ENCODE results near the gene KRTAP10-3.
A peak's percentile ranks its signal among the peaks of the same experiment; 100 is the strongest.
"Not testable (repeated sequence)": the region's sequence is repeated elsewhere in the genome, so short reads cannot be mapped to it uniquely, and the experiment has no call there.

The KRTAP10-3 gene

DNA sequence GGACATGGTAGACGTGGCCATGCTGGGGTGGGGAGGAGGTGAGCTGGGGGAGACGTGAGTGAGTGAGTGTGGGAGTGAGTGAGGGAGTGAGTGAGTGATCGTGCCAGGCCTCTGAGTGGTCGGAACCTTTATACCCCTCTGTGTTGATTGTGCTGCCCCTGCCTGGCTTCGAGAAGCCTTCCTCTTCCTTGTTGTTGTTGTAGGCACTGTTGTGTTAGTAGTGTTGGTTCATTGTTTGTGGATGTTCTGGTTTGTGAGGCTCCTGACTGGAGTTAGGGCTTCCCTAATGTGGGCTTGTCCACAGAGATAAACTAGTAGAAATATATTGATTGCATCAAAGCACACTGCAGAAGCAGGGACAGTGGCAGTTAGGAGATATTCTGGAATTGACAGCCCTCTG, at the start of gene KRTAP10-3:
KRTAP10-3 (minus strand) TSS at position 101 of the 400 bp plus-strand sequence; CDS start at position 21, 80 bp downstream.
- no peak for DNase-seq
- Mint-ChIP-seq H3K4me1 (no peaks in the 10 kb centered on the region), H3K27me3 (peaks cover 39% of the 10 kb centered on the region), H3K4me3 (no peak within 1 kb of the TSS), H3K9me3 (peaks cover 20% of the 10 kb centered on the region), H3K36me3 (peaks cover 13% of the 10 kb centered on the region), H3K27ac (no peak within 1 kb of the TSS)
- CTCF ChIA-PET = no interaction called here

DNA sequence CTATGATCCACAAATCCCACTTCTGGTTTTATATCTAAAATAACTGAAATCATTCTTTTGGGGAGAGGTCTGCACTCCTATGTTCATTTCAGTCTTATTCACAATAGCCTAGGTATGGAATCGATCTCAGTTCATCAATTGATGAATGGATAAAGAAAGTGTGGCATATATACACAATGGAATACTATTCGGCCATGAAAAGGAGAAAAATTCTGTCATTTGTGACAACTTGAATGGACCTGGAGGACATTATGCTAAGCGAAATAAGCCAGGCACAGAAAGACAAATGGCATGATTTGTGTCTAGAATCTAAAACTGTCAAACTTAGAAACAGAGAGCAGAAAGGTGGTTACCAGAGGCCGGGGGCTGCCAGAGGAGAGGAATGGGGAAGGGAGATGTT, 47.9 kb upstream of the KRTAP10-3 start:
- CTCF ChIA-PET = interaction anchor here (1.1 kb wide), 1 partner anchor 40 kb away, joined by 3 read pairs; no protein-coding TSS in a partner anchor
- Mint-ChIP-seq H3K27me3 (peaks cover 39% of the 10 kb centered on the region), H3K27ac (no peak overlapping the region), H3K4me3 (no peak overlapping the region), H3K9me3 (peaks cover 31% of the 10 kb centered on the region), H3K36me3 (peaks cover 8% of the 10 kb centered on the region), H3K4me1 (no peaks in the 10 kb centered on the region)
- DNase-seq = no peak

- no peak for DNase-seq
- peaks cover 7% of the 10 kb centered on the region for H3K9me3 Mint-ChIP-seq
- no peak overlapping the region for H3K27ac Mint-ChIP-seq
- no peaks in the 10 kb centered on the region for H3K4me1 Mint-ChIP-seq
- CTCF ChIA-PET = no interaction called here
- H3K36me3 Mint-ChIP-seq = no peaks in the 10 kb centered on the region
- no peak overlapping the region for H3K4me3 Mint-ChIP-seq
- H3K27me3 Mint-ChIP-seq = peaks cover 40% of the 10 kb centered on the region
Observed at GRCh38 chr21:44603911-44604310, 45.3 kb upstream of the KRTAP10-3 start.

- peaks cover 40% of the 10 kb centered on the region for H3K27me3 Mint-ChIP-seq
Observed at GRCh38 chr21:44603109-44603875, 44.7 kb upstream of the KRTAP10-3 start.

GRCh38 chr21:44602463-44602850, 43.9 kb upstream of the KRTAP10-3 start:
- Mint-ChIP-seq H3K4me1 (no peaks in the 10 kb centered on the region), H3K36me3 (no peaks in the 10 kb centered on the region), H3K9me3 (peaks cover 6% of the 10 kb centered on the region), H3K4me3 (no peak overlapping the region), H3K27me3 (peaks cover 43% of the 10 kb centered on the region), H3K27ac (no peak overlapping the region)
- CTCF ChIA-PET = no interaction called here
- no peak for DNase-seq

More at GRCh38 chr21:44603109-44603875, 44.7 kb upstream of the KRTAP10-3 start:
- Mint-ChIP-seq H3K36me3 (no peaks in the 10 kb centered on the region), H3K4me1 (no peaks in the 10 kb centered on the region), H3K9me3 (peaks cover 6% of the 10 kb centered on the region), H3K27ac (no peak overlapping the region), H3K4me3 (no peak overlapping the region)
- no peak for DNase-seq
- CTCF ChIA-PET = no interaction called here

DNA sequence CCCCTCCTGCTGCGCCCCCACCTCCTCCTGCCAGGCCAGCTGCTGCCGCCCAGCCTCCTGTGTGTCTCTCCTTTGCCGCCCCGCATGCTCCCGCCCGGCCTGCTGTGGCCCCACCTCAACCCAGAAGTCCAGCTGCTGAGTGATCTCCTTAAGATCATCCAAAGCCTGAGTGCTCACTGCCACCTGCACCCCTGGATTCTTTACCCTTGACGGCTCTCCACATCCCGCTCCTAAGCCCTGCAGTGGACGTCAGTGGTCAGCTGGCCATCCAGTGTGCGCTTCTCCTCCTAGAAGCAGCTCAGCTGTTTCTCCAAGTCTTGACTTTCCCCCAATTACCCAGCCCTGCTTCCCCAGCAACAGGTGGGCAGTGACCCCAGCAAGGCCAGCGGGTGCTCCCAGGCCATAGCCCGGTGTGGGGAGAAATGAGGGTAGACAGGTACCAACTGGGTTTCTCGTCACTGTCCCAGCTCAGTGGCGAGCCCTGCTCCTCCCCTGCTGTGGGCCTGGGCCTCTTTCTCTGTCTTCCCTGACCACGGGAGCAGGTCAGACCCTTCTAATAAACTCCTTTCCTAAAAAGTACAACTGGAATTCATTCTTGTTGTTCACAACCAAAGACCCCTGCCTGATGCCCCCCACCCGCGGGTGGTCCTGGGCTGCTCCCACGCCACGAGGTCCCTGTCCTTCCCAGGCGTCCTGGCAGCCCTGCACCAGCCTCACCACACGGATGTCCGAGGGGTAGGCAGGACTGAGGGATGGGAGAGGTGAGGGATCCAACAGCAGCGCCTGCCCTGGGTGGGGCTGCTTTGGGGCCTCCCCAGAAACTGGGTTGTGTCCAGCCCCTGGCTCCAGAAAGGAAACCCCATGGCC, 43.2 kb upstream of the KRTAP10-3 start:
- Mint-ChIP-seq H3K27me3 (peaks cover 43% of the 10 kb centered on the region), H3K4me1 (no peaks in the 10 kb centered on the region), H3K27ac (peak overlapping the region; percentile 37), H3K9me3 (peaks cover 6% of the 10 kb centered on the region), H3K36me3 (no peaks in the 10 kb centered on the region), H3K4me3 (no peak overlapping the region)
- CTCF ChIA-PET = no interaction called here
- no peak for DNase-seq

DNA sequence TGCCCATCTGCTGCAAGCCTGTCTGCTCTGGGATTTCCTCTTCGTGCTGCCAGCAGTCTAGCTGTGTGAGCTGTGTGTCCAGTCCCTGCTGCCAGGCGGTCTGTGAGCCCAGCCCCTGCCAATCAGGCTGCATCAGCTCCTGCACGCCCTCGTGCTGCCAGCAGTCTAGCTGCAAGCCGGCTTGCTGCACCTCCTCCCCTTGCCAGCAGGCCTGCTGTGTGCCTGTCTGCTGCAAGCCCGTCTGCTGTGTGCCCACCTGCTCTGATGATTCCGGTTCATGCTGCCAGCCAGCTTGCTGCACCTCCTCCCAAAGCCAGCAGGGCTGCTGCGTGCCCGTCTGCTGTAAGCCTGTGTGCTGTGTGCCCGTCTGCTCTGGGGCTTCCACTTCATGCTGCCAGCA, 42.5 kb upstream of the KRTAP10-3 start:
- H3K4me1 Mint-ChIP-seq = not testable (repeated sequence)
- CTCF ChIA-PET = interaction anchor here (0.5 kb wide), 1 partner anchor 98 kb away, joined by 3 read pairs; no protein-coding TSS in a partner anchor

GRCh38 chr21:44600118-44600978, 41.8 kb upstream of the KRTAP10-3 start, which contains the start of gene KRTAP10-7:
Gene KRTAP10-7, plus strand, starts transcription at chr21:44600597. Its CDS starts 25 bp downstream, at chr21:44600622.
- not testable (repeated sequence) for H3K4me1 Mint-ChIP-seq, H3K4me3 Mint-ChIP-seq, H3K36me3 Mint-ChIP-seq, DNase-seq, H3K27ac Mint-ChIP-seq, H3K9me3 Mint-ChIP-seq
- peaks cover 40% of the 10 kb centered on the region for H3K27me3 Mint-ChIP-seq
- CTCF ChIA-PET = interaction anchor here (0.5 kb wide), 1 partner anchor 99 kb away, joined by 3 read pairs; no protein-coding TSS in a partner anchor

More for the DNA sequence above, 42.5 kb upstream of the KRTAP10-3 start:
- not testable (repeated sequence) for H3K27ac Mint-ChIP-seq, H3K4me3 Mint-ChIP-seq, DNase-seq, H3K9me3 Mint-ChIP-seq, H3K36me3 Mint-ChIP-seq
- H3K27me3 Mint-ChIP-seq = peaks cover 42% of the 10 kb centered on the region

- Mint-ChIP-seq H3K36me3 (no peaks in the 10 kb centered on the region), H3K9me3 (no peaks in the 10 kb centered on the region), H3K27me3 (peaks cover 37% of the 10 kb centered on the region), H3K4me1 (no peaks in the 10 kb centered on the region), H3K27ac (no peak overlapping the region), H3K4me3 (no peak overlapping the region)
- DNase-seq = no peak
- CTCF ChIA-PET = no interaction called here
Observed at GRCh38 chr21:44599264-44600029, 40.9 kb upstream of the KRTAP10-3 start.

- H3K9me3 Mint-ChIP-seq = no peaks in the 10 kb centered on the region
Observed at GRCh38 chr21:44598061-44598460, 39.5 kb upstream of the KRTAP10-3 start.

DNA sequence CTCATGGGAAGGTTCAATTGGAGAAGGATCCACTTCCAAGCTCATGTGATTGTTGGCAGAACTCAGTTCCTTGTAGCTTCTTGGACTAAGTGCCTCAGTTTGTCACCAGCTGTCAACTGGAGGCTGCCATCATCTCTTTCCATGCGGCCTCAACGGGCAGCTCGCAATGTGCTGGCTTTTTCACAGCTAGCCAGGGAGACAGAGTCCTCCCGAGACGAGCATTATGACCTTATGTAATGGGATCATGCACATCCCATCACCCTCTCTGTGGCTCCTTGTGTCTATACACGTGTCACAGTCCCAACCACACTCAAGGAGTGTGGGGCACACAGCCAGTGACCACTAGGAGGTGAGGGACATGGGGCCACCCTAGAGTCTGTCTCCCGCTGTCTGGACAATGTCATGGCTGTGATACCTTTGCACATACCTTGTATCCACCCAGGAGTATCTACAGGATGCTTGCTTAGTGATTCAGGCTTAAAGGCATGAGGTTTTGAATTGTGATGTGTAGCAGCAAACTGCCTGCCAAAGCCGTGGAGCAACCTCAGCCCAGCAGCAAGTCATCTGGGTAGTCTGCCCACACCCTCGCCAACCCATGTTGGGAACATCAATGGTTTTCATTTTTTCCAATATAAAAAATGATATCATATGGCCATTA, 37.6 kb upstream of the KRTAP10-3 start:
- peaks cover 31% of the 10 kb centered on the region for H3K27me3 Mint-ChIP-seq
- CTCF ChIA-PET = interaction anchor here (1.1 kb wide), 1 partner anchor 11 kb away, joined by 3 read pairs; no protein-coding TSS in a partner anchor
- H3K36me3 Mint-ChIP-seq = no peaks in the 10 kb centered on the region
- no peaks in the 10 kb centered on the region for H3K9me3 Mint-ChIP-seq
- H3K4me3 Mint-ChIP-seq = no peak overlapping the region
- H3K4me1 Mint-ChIP-seq = no peaks in the 10 kb centered on the region
- no peak overlapping the region for H3K27ac Mint-ChIP-seq
- no peak for DNase-seq

More at GRCh38 chr21:44598061-44598460, 39.5 kb upstream of the KRTAP10-3 start:
- H3K27ac Mint-ChIP-seq = no peak overlapping the region
- H3K27me3 Mint-ChIP-seq = peaks cover 31% of the 10 kb centered on the region
- no peaks in the 10 kb centered on the region for H3K36me3 Mint-ChIP-seq
- no peak for DNase-seq
- H3K4me3 Mint-ChIP-seq = no peak overlapping the region
- CTCF ChIA-PET = no interaction called here
- no peaks in the 10 kb centered on the region for H3K4me1 Mint-ChIP-seq

DNA sequence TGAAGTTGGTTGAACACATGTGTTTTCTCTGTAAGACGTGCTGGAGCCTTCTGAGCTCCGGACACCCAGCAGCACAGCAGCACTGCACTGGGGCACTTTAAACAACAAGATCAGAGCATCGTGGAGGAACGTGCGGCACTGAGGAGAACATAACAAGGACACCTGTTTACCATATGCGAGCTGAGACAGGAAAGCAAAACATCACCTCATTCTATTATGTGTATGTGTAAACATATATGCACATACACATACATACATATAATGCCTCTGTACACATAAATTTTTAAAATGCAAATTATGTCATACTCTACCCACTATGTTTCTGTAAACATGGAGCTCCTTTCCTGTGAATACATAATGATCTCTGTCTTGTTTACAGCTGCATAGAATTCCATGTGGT, 36.9 kb upstream of the KRTAP10-3 start:
- Mint-ChIP-seq H3K36me3 (no peaks in the 10 kb centered on the region), H3K4me1 (no peaks in the 10 kb centered on the region), H3K9me3 (no peaks in the 10 kb centered on the region), H3K4me3 (no peak overlapping the region), H3K27ac (no peak overlapping the region), H3K27me3 (peaks cover 33% of the 10 kb centered on the region)
- DNase-seq = no peak
- CTCF ChIA-PET = no interaction called here

DNA sequence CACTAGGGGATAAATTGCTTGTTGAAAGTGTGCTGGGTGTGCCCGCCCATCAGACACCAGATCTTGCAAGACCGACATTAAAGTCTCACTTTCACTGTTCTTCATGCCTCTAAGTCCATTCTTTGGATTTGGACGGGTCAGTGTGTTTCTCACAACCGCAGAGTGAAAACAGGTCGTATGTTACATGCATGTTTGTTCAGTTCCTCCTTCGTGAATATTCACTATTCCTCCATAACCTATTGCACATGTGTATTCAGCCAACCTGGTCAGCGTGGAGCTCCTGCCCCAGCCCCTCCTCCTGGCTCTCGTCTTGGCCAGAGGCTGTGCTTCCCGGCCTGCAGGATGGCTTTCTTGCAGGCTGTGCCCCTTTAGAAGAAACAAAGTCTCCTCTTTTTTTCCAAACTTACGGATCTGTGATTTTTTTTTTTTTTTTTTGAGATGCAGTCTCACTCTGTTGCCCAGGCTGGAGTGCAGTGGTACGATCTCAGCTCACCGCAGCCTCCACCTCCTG, 35.9 kb upstream of the KRTAP10-3 start:
- Mint-ChIP-seq H3K4me1 (no peaks in the 10 kb centered on the region), H3K27me3 (peaks cover 36% of the 10 kb centered on the region), H3K36me3 (no peaks in the 10 kb centered on the region), H3K4me3 (no peak overlapping the region), H3K27ac (peak overlapping the region; percentile 37), H3K9me3 (no peaks in the 10 kb centered on the region)
- DNase-seq = no peak
- CTCF ChIA-PET = no interaction called here
